Astrocyte of the cerebellum (primary cell): ENCODE results near the gene CFAP410.

Source experiments
- DNase-seq: peaks from one replicate; pipeline ENCODE4 v3.0.0-alpha.2; 2011; ENCODE audit warnings: low read depth
- H3K4me3 ChIP-seq: 2 replicates; pipeline ENCODE4 v1.5.1; 2011; ENCODE audit warnings: mild to moderate bottlenecking, low read depth, low read length, moderate library complexity
- in situ Hi-C: cut with HindIII; loops from 2 replicates; pipeline ENCODE4 v1.10.0; 2017; ENCODE audit warnings: low sequenced_read_pairs
- TF ChIP-seq, protein P1 (sequence below): IDR thresholded peaks from 2 replicates; pipeline ENCODE4 v1.5.1; 2012; ENCODE audit warnings: low read length, low read depth, moderate library complexity, mild to moderate bottlenecking; ENCODE audit errors: missing control alignments

CFAP410 gene

DNA sequence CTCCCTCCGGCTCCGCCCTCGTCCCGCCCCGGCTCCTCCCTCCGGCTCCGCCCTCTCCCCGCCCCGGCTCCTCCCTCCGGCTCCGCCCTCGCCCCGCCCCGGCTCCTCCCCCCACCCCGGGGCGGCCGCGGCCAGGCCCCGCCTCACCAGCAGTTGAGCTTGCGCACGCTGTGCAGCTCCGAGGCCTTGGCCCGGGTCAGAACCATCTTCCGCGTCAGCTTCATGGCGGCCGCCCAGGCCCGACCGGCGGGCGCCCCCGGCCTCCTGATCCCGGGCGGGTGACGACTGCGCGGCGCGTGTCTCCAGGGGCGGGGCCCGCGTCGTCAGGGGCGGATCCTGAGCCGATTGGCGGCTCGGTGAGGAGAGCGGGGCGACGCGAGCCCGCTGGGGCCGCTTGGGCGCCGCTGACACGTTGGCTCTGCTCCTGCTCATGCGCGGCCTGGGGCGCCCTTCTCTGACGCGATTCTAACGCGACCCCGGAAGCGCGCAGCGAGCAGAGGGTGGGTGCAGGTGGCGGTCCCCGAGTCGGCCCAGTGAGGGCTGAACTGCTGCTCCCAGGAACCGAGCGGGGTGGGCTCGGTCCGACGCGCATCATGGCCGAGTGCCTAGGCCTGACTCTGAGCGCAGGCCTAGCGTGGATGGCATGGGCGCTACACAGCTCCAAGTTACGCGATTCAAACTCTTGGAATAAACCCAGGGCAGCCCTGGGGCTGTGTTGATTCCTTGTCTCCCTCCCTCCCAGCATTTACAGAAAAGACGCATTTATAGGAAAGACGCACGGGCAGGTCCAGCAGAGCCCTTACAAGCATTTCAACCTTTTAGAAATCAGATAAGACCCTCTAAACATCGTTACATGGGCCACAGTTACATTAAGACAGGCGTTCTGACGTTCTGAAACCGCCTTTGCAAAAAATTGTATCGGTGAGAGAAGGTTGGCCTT is at the start of gene CFAP410:
Gene CFAP410, minus strand, starts transcription at position 420 of the 940 bp plus-strand sequence. Its CDS starts 196 bp downstream, at position 224.
- peak within 1 kb of the TSS; percentile 91 for H3K4me3 ChIP-seq
- in situ Hi-C loops: no loop called here
- DNase-seq: peak; percentile 85
- TF ChIP-seq, protein P1, sequence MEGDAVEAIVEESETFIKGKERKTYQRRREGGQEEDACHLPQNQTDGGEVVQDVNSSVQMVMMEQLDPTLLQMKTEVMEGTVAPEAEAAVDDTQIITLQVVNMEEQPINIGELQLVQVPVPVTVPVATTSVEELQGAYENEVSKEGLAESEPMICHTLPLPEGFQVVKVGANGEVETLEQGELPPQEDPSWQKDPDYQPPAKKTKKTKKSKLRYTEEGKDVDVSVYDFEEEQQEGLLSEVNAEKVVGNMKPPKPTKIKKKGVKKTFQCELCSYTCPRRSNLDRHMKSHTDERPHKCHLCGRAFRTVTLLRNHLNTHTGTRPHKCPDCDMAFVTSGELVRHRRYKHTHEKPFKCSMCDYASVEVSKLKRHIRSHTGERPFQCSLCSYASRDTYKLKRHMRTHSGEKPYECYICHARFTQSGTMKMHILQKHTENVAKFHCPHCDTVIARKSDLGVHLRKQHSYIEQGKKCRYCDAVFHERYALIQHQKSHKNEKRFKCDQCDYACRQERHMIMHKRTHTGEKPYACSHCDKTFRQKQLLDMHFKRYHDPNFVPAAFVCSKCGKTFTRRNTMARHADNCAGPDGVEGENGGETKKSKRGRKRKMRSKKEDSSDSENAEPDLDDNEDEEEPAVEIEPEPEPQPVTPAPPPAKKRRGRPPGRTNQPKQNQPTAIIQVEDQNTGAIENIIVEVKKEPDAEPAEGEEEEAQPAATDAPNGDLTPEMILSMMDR: no peak

DNA sequence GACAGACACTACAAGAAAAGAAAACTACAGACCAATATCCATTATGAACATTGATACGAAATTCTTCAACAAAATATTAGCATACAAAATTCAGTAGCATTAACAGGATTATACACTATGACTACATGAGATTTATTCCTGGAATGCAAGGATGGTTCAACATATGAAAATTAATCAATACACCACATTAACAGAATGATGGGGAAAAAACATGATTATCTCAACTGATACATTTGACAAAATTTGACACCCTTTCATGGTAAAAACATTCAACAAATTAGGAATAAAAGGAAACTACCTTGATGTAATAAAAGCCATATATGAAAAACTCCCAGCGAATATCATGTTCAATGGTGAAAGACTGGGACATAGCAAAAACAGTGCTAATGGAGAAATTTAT is 45.8 kb upstream of the CFAP410 start:
- in situ Hi-C loops: loop anchor here (25.0 kb wide), 1 partner anchor 102 kb away; no protein-coding TSS in a partner anchor
- DNase-seq: no peak
- TF ChIP-seq, protein P1: no peak
- no peak overlapping the region for H3K4me3 ChIP-seq

DNA sequence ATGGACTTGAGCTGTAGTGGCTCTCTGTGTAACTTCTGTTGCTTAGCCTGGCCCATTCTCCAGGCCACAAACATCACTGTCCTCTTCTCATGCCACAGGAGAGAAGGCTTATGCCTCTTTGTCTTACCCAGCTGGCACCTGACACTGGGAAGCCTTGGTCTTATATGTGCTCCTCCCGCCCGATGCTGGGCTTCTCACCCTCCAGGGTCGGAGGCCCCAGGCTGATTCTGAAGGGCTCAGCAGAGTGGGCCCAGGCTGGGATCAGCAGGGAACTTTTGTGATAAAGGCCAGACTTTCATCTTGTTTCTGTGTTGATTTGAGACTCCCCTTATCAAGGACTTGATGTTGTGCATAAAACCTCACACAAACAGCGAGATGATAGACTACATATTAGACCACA is 44.0 kb upstream of the CFAP410 start:
- H3K4me3 ChIP-seq: no peak overlapping the region
- in situ Hi-C loops: loop anchor here (25.0 kb wide), 1 partner anchor 104 kb away; no protein-coding TSS in a partner anchor
- TF ChIP-seq, protein P1: no peak
- no peak for DNase-seq

DNA sequence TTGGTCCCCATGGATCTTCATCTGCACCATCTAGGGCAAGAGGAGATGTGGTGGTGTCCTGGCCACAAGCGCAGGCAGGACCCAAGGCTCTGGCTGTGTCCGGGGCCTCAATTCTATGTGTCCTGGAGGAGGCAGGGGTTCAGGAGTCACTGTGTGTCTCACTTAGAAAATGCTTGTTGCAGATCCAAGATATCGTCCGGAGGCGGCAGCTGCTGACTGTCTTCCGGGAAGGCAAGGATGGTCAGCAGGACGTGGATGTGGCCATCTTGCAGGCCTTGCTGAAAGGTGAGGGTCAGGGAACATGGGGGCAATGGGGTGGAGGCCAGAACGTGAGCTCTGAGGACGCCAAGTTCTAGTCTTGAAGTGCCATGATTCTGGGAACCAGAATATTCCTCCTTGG is 43.3 kb upstream of the CFAP410 start:
- TF ChIP-seq, protein P1: no peak
- no peak for DNase-seq
- in situ Hi-C loops: loop anchor here (25.0 kb wide), 1 partner anchor 105 kb away; no protein-coding TSS in a partner anchor
- H3K4me3 ChIP-seq: no peak overlapping the region

DNA sequence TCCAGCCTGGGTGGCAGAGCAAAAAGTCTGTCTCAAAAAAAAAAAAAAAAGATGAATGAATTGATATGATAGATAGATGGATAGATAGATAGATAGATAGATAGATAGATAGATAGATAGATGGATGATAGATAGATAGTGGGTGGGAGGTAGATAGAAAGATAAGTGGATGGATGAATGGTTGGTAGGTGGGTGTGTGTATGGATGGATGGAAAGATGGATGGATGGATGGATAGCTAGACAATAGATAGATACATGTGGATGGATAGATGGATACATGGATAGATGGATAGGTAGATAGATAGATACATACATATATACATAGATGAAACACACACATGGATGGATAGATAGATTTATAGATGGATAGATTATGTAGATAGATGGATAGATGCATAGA is 42.7 kb upstream of the CFAP410 start:
- in situ Hi-C loops: loop anchor here (25.0 kb wide), 1 partner anchor 105 kb away; no protein-coding TSS in a partner anchor
- TF ChIP-seq, protein P1: no peak

DNA sequence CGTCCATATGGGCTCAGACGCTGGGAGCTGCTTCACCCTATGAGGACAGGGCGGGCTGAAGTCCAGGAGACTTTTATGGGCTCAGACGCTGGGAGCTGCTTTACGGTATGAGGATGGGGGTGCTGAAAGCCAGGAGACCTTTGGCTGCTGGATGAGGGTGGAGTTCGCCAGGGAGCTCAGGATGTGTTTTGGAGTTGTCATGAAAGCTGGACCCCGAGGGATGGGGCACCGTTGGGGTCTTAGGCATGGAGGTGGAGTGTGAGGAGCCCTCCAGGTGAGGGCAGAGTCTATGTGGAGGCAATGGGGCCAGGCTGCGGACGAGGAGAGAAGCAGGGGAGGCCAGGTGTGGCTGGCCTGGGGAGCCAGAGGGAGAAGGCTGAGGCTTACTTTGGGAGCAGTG is 41.7 kb upstream of the CFAP410 start:
- no peak overlapping the region for H3K4me3 ChIP-seq
- TF ChIP-seq, protein P1: no peak
- in situ Hi-C loops: loop anchor here (25.0 kb wide), 1 partner anchor 106 kb away; no protein-coding TSS in a partner anchor
- DNase-seq: no peak

More for the DNA sequence above, 42.7 kb upstream of the CFAP410 start:
- H3K4me3 ChIP-seq: no peak overlapping the region
- no peak for DNase-seq
